GM12872 (cell line): Measurements from ENCODE around the gene DNAJC18.

Experiments used
- CTCF ChIP-seq: IDR thresholded peaks from 3 replicates; pipeline ENCODE4 v1.5.1; 2011; ENCODE audit warnings: low read depth, mild to moderate bottlenecking, low read length, moderate library complexity; ENCODE audit not compliant: insufficient read depth

Gene DNAJC18

GRCh38 chr5:139425497-139425896 is 13.8 kb downstream of the DNAJC18 start:
- TF ChIP-seq CTCF: no peak

- peak; percentile 79 for TF ChIP-seq CTCF
Measured at GRCh38 chr5:139422307-139422893, 16.9 kb downstream of the DNAJC18 start.

- no peak for TF ChIP-seq CTCF
Measured at GRCh38 chr5:139419226-139420192, 19.8 kb downstream of the DNAJC18 start.

GRCh38 chr5:139418793-139419192 is 20.5 kb downstream of the DNAJC18 start:
- TF ChIP-seq CTCF: no peak

GRCh38 chr5:139417214-139417613 is 22.1 kb downstream of the DNAJC18 start:
- TF ChIP-seq CTCF: no peak

- TF ChIP-seq CTCF: no peak
Measured at GRCh38 chr5:139416651-139417050, 22.7 kb downstream of the DNAJC18 start.

- TF ChIP-seq CTCF: no peak
Measured at GRCh38 chr5:139415869-139416268, 23.5 kb downstream of the DNAJC18 start.
